Activated T-cell treated with anti-CD3 and anti-CD28 coated beads, Interleukin-2, amount 50 U/mL, for 48 hours (primary cell): ENCODE data around the gene SLC22A4.
A peak's percentile ranks its signal among the peaks of the same experiment; 100 is the strongest.

Experiments
- DNase-seq, 2 experiments: peaks; one replicate each; pipeline ENCODE4 v3.0.0-alpha.2; 2020

The SLC22A4 gene

GRCh38 chr5:132378580-132378979 is 84.4 kb downstream of the SLC22A4 start:
- DNase-seq, result no peak

- no peak for DNase-seq
Measured at GRCh38 chr5:132380047-132380446, 85.9 kb downstream of the SLC22A4 start.

- DNase-seq, result no peak
Measured at GRCh38 chr5:132380741-132381140, 86.5 kb downstream of the SLC22A4 start.

DNA sequence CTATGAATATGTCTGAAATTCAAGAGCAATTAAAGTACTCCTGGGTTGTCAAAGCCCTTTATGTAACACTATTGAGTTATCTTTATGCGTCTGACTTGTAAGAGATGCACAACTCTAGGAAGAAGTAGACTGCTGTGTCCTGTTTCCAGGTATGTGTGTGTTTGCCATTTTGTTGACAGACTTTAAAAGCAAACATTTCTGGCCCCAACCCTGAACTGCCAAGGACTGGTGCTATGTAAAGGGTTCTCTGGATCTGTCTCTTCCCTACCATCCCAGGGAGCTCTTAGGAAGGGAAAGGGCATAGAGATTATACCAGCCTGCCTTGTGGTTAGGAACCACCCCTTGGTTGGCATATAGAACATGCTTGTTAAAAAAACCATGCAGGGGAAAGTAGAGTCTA is 87.4 kb downstream of the SLC22A4 start:
- no peak for DNase-seq

- DNase-seq, result no peak
Measured at GRCh38 chr5:132383261-132383660, 89.1 kb downstream of the SLC22A4 start.

- DNase-seq, result no peak
Measured at GRCh38 chr5:132383984-132384383, 89.8 kb downstream of the SLC22A4 start.

DNA sequence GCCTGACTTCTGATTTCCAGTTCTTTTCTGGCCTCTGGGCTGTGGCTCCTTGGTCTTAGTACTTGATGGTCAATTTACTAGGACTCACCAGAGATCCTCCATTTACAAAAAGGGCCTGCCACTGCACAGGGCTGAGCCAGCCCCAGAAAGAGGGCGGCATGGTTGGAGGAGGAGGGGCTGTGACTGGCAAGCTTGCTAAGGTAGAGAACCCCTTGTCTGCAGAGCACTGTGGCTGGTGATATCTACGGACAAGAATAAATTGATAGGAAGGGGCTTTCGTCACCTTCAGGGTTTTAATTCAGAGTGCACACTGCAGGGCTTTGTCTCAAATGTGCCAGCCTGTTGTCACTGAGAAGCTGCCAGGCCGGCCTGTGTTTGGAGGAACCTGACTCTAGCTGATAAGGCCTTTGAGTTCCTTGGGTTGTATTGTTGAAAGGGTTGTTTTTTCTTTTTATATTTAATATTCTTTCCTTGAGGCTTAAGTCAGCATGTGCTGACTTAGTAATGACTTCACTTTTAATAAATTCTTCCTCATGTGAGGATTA is 90.4 kb downstream of the SLC22A4 start:
- DNase-seq, result no peak

GRCh38 chr5:132385326-132386105 is 91.3 kb downstream of the SLC22A4 start:
- peak; percentile 68 to 76 for DNase-seq

- DNase-seq, result peak; percentile 82 to 86
Measured at GRCh38 chr5:132386644-132387286, 92.6 kb downstream of the SLC22A4 start.

- DNase-seq, result no peak
Measured at GRCh38 chr5:132387640-132388117, 93.5 kb downstream of the SLC22A4 start.

GRCh38 chr5:132388244-132389050 is 94.3 kb downstream of the SLC22A4 start:
- DNase-seq, result no peak

DNA sequence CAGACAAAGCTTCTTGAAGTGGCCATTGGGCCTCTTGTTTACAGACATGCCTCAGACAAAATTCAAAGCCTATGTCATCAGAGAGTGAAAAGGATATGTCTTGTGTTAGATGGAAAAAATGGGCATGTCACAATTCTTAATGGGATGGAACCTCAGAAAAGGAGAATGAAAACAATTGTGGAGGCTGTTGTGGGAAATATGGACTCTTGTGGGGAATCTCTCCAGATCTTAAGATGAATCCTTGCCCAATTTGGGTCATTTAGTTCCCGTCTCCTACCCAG is 94.8 kb downstream of the SLC22A4 start:
- no peak for DNase-seq

GRCh38 chr5:132389585-132390286 is 95.5 kb downstream of the SLC22A4 start:
- peak in 1 of 2 experiments; percentile 47 for DNase-seq

GRCh38 chr5:132391247-132391646 is 97.1 kb downstream of the SLC22A4 start:
- DNase-seq, result no peak

DNA sequence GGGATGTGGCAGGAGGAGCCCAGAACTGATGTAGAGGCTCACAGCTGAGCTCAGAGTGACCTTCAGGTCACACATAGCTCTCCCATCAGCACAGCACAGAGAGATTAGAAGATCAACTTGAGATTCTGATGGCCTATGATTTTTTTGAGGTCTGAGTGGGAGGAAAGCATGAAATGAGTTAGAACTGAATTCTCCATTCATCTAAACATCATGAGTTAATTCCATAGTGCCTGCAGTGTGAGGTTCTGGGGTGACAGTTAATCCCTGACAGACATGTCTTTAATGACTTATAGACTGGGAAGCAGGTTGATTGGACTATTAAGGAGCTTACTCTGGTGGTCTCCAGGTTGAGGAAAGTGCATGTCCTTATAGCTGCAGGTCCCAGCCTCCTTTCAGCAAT is 97.7 kb downstream of the SLC22A4 start:
- DNase-seq, result no peak

GRCh38 chr5:132392411-132392810 is 98.2 kb downstream of the SLC22A4 start:
- no peak for DNase-seq

DNA sequence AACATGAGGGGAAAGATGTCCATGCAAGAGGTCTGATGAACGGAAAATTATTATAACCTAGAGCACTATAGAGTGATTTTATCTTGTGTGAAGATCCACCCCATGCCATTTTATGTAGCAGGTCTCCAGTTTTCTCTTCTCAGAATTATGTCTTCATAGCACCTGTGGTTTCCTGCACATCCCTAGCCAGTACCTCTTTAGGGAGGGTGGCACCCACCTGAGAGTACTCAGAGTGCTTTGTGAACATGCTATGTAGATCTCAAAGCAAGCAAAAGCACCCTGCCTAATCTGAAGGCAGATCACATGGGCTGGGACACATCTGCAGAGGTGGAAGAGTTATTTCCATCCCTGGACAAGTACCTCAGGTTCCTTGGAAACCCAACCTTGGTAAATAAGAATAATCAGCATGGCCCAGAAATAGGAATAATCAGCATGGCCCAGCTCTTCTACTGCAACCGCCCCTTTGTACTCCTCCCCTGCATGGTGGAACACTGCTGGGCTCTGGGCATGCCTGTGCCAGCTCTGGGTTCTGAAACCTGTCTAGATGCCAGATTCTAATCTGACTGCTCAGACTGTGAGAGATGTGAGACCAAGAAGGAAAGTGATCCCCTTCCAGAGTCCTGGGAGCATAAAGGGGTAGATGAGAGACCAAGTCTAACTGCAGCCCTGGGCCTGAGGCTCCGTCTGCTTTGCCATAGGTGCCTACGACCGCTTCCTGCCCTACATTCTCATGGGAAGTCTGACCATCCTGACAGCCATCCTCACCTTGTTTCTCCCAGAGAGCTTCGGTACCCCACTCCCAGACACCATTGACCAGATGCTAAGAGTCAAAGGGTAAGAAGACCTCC is 99.0 kb downstream of the SLC22A4 start:
- no peak for DNase-seq
